ENCODE results near the gene ZBTB7B. TPM values are rescaled to one million over a fixed set of nuclear protein-coding genes. Genes with fewer than 3 reads are reported as not detected.

ZBTB7B gene
- total and polyA plus RNA-seq, 9 of the 15 experiments (the other 6 are each of a cell fraction or from before 2014, with no cell fraction given) = 0.04 to 46.5 (median 15.2) TPM

DNA sequence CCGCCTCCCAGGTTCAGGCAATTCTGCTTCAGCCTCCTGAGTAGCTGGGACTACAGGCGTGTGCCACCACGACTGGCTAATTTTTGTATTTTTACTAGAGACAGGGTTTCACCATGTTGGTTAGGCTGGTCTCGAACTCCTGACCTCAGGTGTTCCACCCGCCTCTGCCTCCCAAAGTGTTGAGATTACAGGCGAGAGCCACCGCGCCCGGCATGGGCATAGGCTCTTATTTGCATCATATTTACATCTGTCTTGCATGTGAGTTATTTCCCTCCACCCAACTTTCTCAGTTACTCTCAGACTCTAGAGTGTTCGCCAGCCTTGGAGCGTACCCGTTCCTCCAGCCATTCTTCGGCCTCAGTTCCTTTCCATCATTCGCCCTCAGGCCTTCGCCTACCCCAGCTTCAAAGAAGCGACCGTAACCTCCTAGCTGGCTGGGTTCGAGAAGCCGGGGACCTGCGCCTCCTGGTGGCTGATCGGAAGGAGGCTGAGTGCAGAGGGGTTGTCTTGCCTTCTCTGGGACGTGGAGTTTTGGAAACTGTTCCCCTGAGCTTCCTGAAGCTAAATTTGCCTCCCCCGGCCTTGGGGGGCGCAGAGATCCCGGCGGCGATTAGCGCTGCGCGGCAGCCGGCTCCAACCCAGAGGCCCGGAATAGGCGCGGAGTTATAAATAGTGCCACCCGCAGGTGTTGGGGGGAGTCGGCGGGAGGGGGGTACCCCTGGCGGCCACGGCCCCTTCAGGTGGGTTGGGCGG is 3.6 kb upstream of the ZBTB7B start (continued):
- TF ChIP-seq RUNX1 (IDR thresholded peaks at IDR 0.05; ENCODE audit: low read depth) (0 out of 2 replicates have a peak, but pooled peaks have one; percentile 30), ARID2 (IDR thresholded peaks at IDR 0.05) (no peak), SMARCE1 (IDR thresholded peaks at IDR 0.05) (peak; percentile 40; the same call in 1 of the 2 replicates), EP300 (IDR thresholded peaks at IDR 0.05; ENCODE audit: low read length) (peak; percentile 10; the same call in 1 of the 2 replicates), POLR2H (tag; IDR thresholded peaks at IDR 0.05; ENCODE audit: low read depth) (no peak), ZNF146 (CRISPR knock-in tag; IDR thresholded peaks at IDR 0.05; ENCODE audit: unreplicated experiment) (no peak), NELFE (IDR thresholded peaks at IDR 0.05; ENCODE audit: insufficient read depth, insufficient read length) (no peak), STAT5B (CRISPR knock-in tag; IDR thresholded peaks at IDR 0.05) (no peak), EZH2 (IDR thresholded peaks at IDR 0.05; ENCODE audit: borderline replicate concordance, low read depth, low read length) (no peak), NEUROD1 (IDR thresholded peaks at IDR 0.05; ENCODE audit: borderline replicate concordance, low read depth, low read length, partially characterized antibody) (peak; percentile 60), POLR2G (IDR thresholded peaks at IDR 0.05; ENCODE audit: low read depth, low read length) (peak; percentile 69), ZKSCAN1 (IDR thresholded peaks at IDR 0.05; ENCODE audit: low read depth, low read length) (no peak), TCFL5 (CRISPR knock-in tag; conservative IDR thresholded peaks at IDR 0.05) (no peak)
- TF ChIP-seq, protein P1, sequence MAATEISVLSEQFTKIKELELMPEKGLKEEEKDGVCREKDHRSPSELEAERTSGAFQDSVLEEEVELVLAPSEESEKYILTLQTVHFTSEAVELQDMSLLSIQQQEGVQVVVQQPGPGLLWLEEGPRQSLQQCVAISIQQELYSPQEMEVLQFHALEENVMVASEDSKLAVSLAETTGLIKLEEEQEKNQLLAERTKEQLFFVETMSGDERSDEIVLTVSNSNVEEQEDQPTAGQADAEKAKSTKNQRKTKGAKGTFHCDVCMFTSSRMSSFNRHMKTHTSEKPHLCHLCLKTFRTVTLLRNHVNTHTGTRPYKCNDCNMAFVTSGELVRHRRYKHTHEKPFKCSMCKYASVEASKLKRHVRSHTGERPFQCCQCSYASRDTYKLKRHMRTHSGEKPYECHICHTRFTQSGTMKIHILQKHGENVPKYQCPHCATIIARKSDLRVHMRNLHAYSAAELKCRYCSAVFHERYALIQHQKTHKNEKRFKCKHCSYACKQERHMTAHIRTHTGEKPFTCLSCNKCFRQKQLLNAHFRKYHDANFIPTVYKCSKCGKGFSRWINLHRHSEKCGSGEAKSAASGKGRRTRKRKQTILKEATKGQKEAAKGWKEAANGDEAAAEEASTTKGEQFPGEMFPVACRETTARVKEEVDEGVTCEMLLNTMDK (IDR thresholded peaks at IDR 0.05; ENCODE audit: borderline replicate concordance, insufficient read depth, low read depth, low read length, poor library complexity, severe bottlenecking) = peak; percentile 39
- TF ChIP-seq, protein P2, sequence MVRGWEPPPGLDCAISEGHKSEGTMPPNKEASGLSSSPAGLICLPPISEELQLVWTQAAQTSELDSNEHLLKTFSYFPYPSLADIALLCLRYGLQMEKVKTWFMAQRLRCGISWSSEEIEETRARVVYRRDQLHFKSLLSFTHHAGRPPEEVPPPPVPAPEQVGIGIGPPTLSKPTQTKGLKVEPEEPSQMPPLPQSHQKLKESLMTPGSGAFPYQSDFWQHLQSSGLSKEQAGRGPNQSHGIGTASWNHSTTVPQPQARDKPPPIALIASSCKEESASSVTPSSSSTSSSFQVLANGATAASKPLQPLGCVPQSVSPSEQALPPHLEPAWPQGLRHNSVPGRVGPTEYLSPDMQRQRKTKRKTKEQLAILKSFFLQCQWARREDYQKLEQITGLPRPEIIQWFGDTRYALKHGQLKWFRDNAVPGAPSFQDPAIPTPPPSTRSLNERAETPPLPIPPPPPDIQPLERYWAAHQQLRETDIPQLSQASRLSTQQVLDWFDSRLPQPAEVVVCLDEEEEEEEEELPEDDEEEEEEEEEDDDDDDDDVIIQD (CRISPR knock-in tag; IDR thresholded peaks at IDR 0.05) = no peak
- TF ChIP-seq, protein P3, sequence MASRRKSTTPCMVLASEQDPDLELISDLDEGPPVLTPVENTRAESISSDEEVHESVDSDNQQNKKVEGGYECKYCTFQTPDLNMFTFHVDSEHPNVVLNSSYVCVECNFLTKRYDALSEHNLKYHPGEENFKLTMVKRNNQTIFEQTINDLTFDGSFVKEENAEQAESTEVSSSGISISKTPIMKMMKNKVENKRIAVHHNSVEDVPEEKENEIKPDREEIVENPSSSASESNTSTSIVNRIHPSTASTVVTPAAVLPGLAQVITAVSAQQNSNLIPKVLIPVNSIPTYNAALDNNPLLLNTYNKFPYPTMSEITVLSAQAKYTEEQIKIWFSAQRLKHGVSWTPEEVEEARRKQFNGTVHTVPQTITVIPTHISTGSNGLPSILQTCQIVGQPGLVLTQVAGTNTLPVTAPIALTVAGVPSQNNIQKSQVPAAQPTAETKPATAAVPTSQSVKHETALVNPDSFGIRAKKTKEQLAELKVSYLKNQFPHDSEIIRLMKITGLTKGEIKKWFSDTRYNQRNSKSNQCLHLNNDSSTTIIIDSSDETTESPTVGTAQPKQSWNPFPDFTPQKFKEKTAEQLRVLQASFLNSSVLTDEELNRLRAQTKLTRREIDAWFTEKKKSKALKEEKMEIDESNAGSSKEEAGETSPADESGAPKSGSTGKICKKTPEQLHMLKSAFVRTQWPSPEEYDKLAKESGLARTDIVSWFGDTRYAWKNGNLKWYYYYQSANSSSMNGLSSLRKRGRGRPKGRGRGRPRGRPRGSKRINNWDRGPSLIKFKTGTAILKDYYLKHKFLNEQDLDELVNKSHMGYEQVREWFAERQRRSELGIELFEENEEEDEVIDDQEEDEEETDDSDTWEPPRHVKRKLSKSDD (conservative IDR thresholded peaks at IDR 0.05; ENCODE audit: low read length) = no peak; the same call in 1 of the 2 replicates
- TF ChIP-seq, protein P4, sequence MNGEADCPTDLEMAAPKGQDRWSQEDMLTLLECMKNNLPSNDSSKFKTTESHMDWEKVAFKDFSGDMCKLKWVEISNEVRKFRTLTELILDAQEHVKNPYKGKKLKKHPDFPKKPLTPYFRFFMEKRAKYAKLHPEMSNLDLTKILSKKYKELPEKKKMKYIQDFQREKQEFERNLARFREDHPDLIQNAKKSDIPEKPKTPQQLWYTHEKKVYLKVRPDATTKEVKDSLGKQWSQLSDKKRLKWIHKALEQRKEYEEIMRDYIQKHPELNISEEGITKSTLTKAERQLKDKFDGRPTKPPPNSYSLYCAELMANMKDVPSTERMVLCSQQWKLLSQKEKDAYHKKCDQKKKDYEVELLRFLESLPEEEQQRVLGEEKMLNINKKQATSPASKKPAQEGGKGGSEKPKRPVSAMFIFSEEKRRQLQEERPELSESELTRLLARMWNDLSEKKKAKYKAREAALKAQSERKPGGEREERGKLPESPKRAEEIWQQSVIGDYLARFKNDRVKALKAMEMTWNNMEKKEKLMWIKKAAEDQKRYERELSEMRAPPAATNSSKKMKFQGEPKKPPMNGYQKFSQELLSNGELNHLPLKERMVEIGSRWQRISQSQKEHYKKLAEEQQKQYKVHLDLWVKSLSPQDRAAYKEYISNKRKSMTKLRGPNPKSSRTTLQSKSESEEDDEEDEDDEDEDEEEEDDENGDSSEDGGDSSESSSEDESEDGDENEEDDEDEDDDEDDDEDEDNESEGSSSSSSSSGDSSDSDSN (IDR thresholded peaks at IDR 0.05; ENCODE audit: borderline replicate concordance in 1 of 2, low read depth in 2 of 2, low read length in 2 of 2) = peak in 1 of 2 experiments; percentile 95; a peak in 2 of 4 replicates
- TF ChIP-seq, protein P5, sequence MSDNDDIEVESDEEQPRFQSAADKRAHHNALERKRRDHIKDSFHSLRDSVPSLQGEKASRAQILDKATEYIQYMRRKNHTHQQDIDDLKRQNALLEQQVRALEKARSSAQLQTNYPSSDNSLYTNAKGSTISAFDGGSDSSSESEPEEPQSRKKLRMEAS (CRISPR knock-in tag; IDR thresholded peaks at IDR 0.05) = no peak

Data from K562 (cell line).